Measurements from ENCODE around the gene FCGR3B.
"Not testable (repeated sequence)": the region's sequence is repeated elsewhere in the genome, so short reads cannot be mapped to it uniquely, and the experiment has no call there.

Gene FCGR3B

DNA sequence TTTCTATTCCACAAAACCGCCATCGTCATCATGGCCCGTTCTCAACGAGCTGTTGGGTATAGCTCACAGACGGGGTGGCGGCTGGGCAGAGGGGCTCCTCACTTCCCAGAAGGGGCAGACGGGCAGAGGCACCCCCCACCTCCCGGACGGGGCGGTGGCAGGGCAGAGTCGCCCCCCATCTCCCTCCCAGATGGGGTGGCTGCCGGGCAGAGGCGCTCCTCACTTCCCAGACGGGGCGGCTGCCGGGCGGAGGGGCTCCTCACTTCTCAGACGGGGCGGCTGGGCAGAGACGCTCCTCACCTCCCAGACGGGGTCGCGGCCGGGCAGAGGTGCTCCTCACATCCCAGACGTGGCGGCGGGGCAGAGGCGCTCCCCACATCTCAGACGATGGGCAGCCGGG, 14.6 kb downstream of the FCGR3B start:
- H3K4me1 ChIP-seq (ENCODE audit: control insufficient read depth, low read depth, low read length); H3K4ac ChIP-seq (ENCODE audit: low read depth, low read length); H3K79me2 ChIP-seq (ENCODE audit: control insufficient read depth, insufficient read depth, low read length); H3K56ac ChIP-seq (ENCODE audit: low read length); H3K79me1 ChIP-seq (ENCODE audit: low read length); H2BK5ac ChIP-seq (ENCODE audit: low read length); H2BK120ac ChIP-seq (ENCODE audit: low read depth, low read length); H3K27me3 ChIP-seq (ENCODE audit: insufficient read depth, low read length, poor library complexity); H3K27ac ChIP-seq (ENCODE audit: low read depth, low read length); H3K36me3 ChIP-seq (ENCODE audit: control insufficient read depth, insufficient read depth, low read length); H2AK5ac ChIP-seq (ENCODE audit: low read length); H3K4me2 ChIP-seq (ENCODE audit: low read length); H4K5ac ChIP-seq (ENCODE audit: low read length); H3K23ac ChIP-seq (ENCODE audit: low read length); H3K4me3 ChIP-seq (ENCODE audit: low read length); DNase-seq; H4K8ac ChIP-seq (ENCODE audit: low read depth, low read length); H3K9ac ChIP-seq (ENCODE audit: low read length); H3K18ac ChIP-seq (ENCODE audit: low read length); H2BK15ac ChIP-seq (replicated peaks; ENCODE audit: low read depth): not testable (repeated sequence)
- no CpG with 5 or more reads among the region's 30 CpGs for WGBS (ENCODE audit: extremely low coverage, insufficient coverage, low lambda C conversion rate)

DNA sequence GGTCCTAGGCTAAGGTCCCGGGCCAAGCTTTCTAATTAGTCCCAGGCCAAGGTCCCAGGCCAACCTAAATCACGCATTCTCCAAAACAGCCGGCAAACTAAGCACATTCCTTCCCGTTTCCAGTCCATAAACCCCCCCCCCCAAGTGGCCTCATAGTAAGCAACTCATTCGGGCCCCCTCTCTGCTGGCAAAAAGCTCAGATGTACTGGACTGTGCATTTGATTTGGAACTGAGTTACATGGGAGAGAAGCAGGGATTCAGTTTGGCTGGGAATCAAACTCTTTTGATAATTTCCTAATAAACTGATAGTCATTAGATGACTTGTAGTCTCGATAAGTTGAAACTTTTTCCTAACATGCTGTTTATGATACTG, 17.8 kb downstream of the FCGR3B start:
- no CpG with 5 or more reads among the region's 6 CpGs for WGBS (ENCODE audit: extremely low coverage, insufficient coverage, low lambda C conversion rate)
- not testable (repeated sequence) for H3K9ac ChIP-seq (ENCODE audit: low read length); H3K4me3 ChIP-seq (ENCODE audit: low read length); H2BK120ac ChIP-seq (ENCODE audit: low read depth, low read length); H3K4me1 ChIP-seq (ENCODE audit: control insufficient read depth, low read depth, low read length); H3K79me1 ChIP-seq (ENCODE audit: low read length); H3K23ac ChIP-seq (ENCODE audit: low read length); H3K4ac ChIP-seq (ENCODE audit: low read depth, low read length); H3K56ac ChIP-seq (ENCODE audit: low read length); H2BK5ac ChIP-seq (ENCODE audit: low read length); H3K27ac ChIP-seq (ENCODE audit: low read depth, low read length); H2BK15ac ChIP-seq (replicated peaks; ENCODE audit: low read depth); H3K4me2 ChIP-seq (ENCODE audit: low read length); H3K27me3 ChIP-seq (ENCODE audit: insufficient read depth, low read length, poor library complexity); H3K18ac ChIP-seq (ENCODE audit: low read length); H3K79me2 ChIP-seq (ENCODE audit: control insufficient read depth, insufficient read depth, low read length); H3K36me3 ChIP-seq (ENCODE audit: control insufficient read depth, insufficient read depth, low read length); H4K5ac ChIP-seq (ENCODE audit: low read length); H2AK5ac ChIP-seq (ENCODE audit: low read length)
- peak overlapping the region; percentile 39 for H4K8ac ChIP-seq (ENCODE audit: low read depth, low read length)
- DNase-seq = peak; percentile 29

DNA sequence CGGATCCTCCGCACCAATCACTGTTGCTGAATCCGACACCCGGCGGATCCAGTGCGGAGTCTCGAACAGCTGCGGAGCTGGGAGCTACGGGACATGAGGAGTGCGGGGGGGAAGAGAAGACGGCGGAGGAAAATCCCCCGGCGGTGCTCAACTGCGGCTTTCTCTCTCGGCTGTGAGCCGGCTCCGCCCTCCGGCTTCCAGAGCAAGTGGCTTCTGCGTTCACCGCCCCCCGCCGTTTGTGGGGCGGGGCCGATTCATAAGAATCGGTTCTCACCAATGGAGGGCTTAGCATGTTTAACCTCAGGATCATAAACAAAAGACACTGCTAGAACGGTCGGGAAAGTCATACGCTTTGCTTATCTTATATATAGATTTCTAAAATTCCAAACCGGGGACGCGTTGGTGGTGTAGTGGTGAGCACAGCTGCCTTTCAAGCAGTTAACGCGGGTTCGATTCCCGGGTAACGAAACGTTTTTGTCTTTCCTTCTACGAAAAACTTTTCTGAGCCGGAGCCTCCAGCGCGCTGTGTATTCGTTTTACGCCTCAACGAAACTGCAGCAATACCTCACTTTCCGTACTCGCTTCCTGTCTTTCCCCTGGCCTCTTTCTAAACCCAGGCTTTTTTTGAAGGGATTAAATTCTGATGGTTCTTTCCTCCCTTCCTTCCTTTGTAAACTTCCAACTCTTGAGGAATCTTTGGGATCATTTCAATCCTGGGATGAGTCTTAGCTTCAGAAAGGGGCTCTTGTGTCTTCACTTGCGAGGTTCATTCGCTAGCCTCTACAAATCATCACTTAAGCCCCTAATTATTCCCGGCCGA, 18.4 kb downstream of the FCGR3B start:
- not testable (repeated sequence) for H3K27ac ChIP-seq (ENCODE audit: low read depth, low read length); H3K18ac ChIP-seq (ENCODE audit: low read length); H3K4me1 ChIP-seq (ENCODE audit: control insufficient read depth, low read depth, low read length); H3K4ac ChIP-seq (ENCODE audit: low read depth, low read length); H2BK5ac ChIP-seq (ENCODE audit: low read length); H4K8ac ChIP-seq (ENCODE audit: low read depth, low read length); H3K79me1 ChIP-seq (ENCODE audit: low read length); H2BK120ac ChIP-seq (ENCODE audit: low read depth, low read length); H2AK5ac ChIP-seq (ENCODE audit: low read length); H3K27me3 ChIP-seq (ENCODE audit: insufficient read depth, low read length, poor library complexity); H3K23ac ChIP-seq (ENCODE audit: low read length); H3K36me3 ChIP-seq (ENCODE audit: control insufficient read depth, insufficient read depth, low read length); H4K5ac ChIP-seq (ENCODE audit: low read length); H2BK15ac ChIP-seq (replicated peaks; ENCODE audit: low read depth); H3K79me2 ChIP-seq (ENCODE audit: control insufficient read depth, insufficient read depth, low read length)
- Histone ChIP-seq H3K4me3 (ENCODE audit: low read length) (peak overlapping the region; percentile 5), H3K9ac (ENCODE audit: low read length) (peak overlapping the region; percentile 63), H3K56ac (ENCODE audit: low read length) (peak overlapping the region; percentile 60), H3K4me2 (ENCODE audit: low read length) (peak overlapping the region; percentile 23)
- WGBS (ENCODE audit: extremely low coverage, insufficient coverage, low lambda C conversion rate) = no CpG with 5 or more reads among the region's 51 CpGs
- DNase-seq = peak; percentile 100

- H3K4me3 ChIP-seq (ENCODE audit: low read length) = peak overlapping the region; percentile 24
- H4K5ac ChIP-seq (ENCODE audit: low read length); H4K8ac ChIP-seq (ENCODE audit: low read depth, low read length); H2BK120ac ChIP-seq (ENCODE audit: low read depth, low read length); H2BK15ac ChIP-seq (replicated peaks; ENCODE audit: low read depth); H3K4ac ChIP-seq (ENCODE audit: low read depth, low read length); H2BK5ac ChIP-seq (ENCODE audit: low read length); H3K27ac ChIP-seq (ENCODE audit: low read depth, low read length); H3K36me3 ChIP-seq (ENCODE audit: control insufficient read depth, insufficient read depth, low read length); H3K79me2 ChIP-seq (ENCODE audit: control insufficient read depth, insufficient read depth, low read length); H3K27me3 ChIP-seq (ENCODE audit: insufficient read depth, low read length, poor library complexity); H3K4me1 ChIP-seq (ENCODE audit: control insufficient read depth, low read depth, low read length); H3K79me1 ChIP-seq (ENCODE audit: low read length); H3K18ac ChIP-seq (ENCODE audit: low read length); H3K23ac ChIP-seq (ENCODE audit: low read length); H2AK5ac ChIP-seq (ENCODE audit: low read length): not testable (repeated sequence)
- peak overlapping the region; percentile 60 for H3K56ac ChIP-seq (ENCODE audit: low read length)
- DNase-seq = peak; percentile 79
- peak overlapping the region; percentile 48 for H3K9ac ChIP-seq (ENCODE audit: low read length)
- WGBS (ENCODE audit: extremely low coverage, insufficient coverage, low lambda C conversion rate) = no CpG with 5 or more reads among the region's 19 CpGs
- peak overlapping the region; percentile 49 for H3K4me2 ChIP-seq (ENCODE audit: low read length)
Measured at GRCh38 chr1:161611866-161612321, 19.1 kb downstream of the FCGR3B start.

- not testable (repeated sequence) for H3K9ac ChIP-seq (ENCODE audit: low read length); H3K23ac ChIP-seq (ENCODE audit: low read length); H3K27ac ChIP-seq (ENCODE audit: low read depth, low read length); H3K56ac ChIP-seq (ENCODE audit: low read length); H2BK120ac ChIP-seq (ENCODE audit: low read depth, low read length); H2AK5ac ChIP-seq (ENCODE audit: low read length); H3K36me3 ChIP-seq (ENCODE audit: control insufficient read depth, insufficient read depth, low read length); H2BK5ac ChIP-seq (ENCODE audit: low read length); H3K4me3 ChIP-seq (ENCODE audit: low read length); H3K79me2 ChIP-seq (ENCODE audit: control insufficient read depth, insufficient read depth, low read length); H4K5ac ChIP-seq (ENCODE audit: low read length); H3K4me1 ChIP-seq (ENCODE audit: control insufficient read depth, low read depth, low read length); H2BK15ac ChIP-seq (replicated peaks; ENCODE audit: low read depth); H3K79me1 ChIP-seq (ENCODE audit: low read length); H3K4me2 ChIP-seq (ENCODE audit: low read length); DNase-seq; H4K8ac ChIP-seq (ENCODE audit: low read depth, low read length); H3K27me3 ChIP-seq (ENCODE audit: insufficient read depth, low read length, poor library complexity); H3K18ac ChIP-seq (ENCODE audit: low read length); H3K4ac ChIP-seq (ENCODE audit: low read depth, low read length)
- no CpG with 5 or more reads among the region's 4 CpGs for WGBS (ENCODE audit: extremely low coverage, insufficient coverage, low lambda C conversion rate)
Measured at GRCh38 chr1:161610198-161610597, 20.8 kb downstream of the FCGR3B start.

All from mesendoderm (in vitro differentiated cells).